ENCODE data around the gene SLC1A4.

GRCh38 chr2:64946769-64947247 is 42.4 kb upstream of the SLC1A4 start:
- no peak for TF ChIP-seq SPI1 (IDR thresholded peaks at IDR 0.05; ENCODE audit: low read depth, low read length)
- TF ChIP-seq POLR2AphosphoS5 (IDR thresholded peaks at IDR 0.05; ENCODE audit: low read depth, low read length), result no peak
- TF ChIP-seq TAF1 (IDR thresholded peaks at IDR 0.05; ENCODE audit: low read depth, low read length), result no peak
- TF ChIP-seq POLR2A (IDR thresholded peaks at IDR 0.05; ENCODE audit: low read depth, low read length), result no peak
- no peak for TF ChIP-seq POU2F2 (IDR thresholded peaks at IDR 0.05; ENCODE audit: low read depth, low read length)
